Gastroesophageal sphincter (tissue), 4 donors: ENCODE results near the gene TMEM164. TPM values are rescaled to one million over a fixed set of nuclear protein-coding genes. Genes with fewer than 3 reads are reported as not detected.

Experiments used
- ATAC-seq: fragments of 150-250 bp; one replicate; pipeline ENCODE4 v1.9.1; 2016; ENCODE audit warnings: mild to moderate bottlenecking, moderate library complexity
- H3K27ac ChIP-seq, 4 donors: fragments of 200-600 bp; sonication (generic) in 3 of 4; 1 replicate in 3 of 4; 2 replicates in 1 of 4; pipeline ENCODE4 v1.5.1; 2016 to 2019
- H3K27me3 ChIP-seq: fragments of 200-600 bp; sonication (generic); one replicate; pipeline ENCODE4 v1.5.1; 2019
- H3K36me3 ChIP-seq, 2 donors: fragments of 200-600 bp; sonication (generic); one replicate each; pipeline ENCODE4 v1.5.1; 2019; ENCODE audit warnings: control low read depth in 1 of 2
- H3K4me1 ChIP-seq, 3 donors: fragments of 200-600 bp; sonication (generic); 1 replicate in 2 of 3; 2 replicates in 1 of 3; pipeline ENCODE4 v1.5.1; 2016 to 2019; ENCODE audit warnings: control low read depth in 2 of 3
- H3K4me3 ChIP-seq, 2 donors: fragments of 200-600 bp; sonication (generic); one replicate each; pipeline ENCODE4 v1.5.1; 2019; ENCODE audit warnings: mild to moderate bottlenecking in 1 of 2, moderate library complexity in 1 of 2
- H3K9me3 ChIP-seq, 3 donors: fragments of 200-600 bp; sonication (generic); one replicate each; pipeline ENCODE4 v1.5.1; 2017 to 2019; ENCODE audit warnings: control low read depth in 2 of 3
- EP300 ChIP-seq: sonication (generic); formaldehyde crosslinking; IDR thresholded peaks from one replicate; pipeline ENCODE4 v1.6.1; 2017; ENCODE audit warnings: antibody characterized with exemption, mild to moderate bottlenecking
- POLR2A ChIP-seq, 2 donors: fragments of 450-650 bp; IDR thresholded peaks; one replicate each; pipeline ENCODE4 v1.6.1; 2017; ENCODE audit warnings: antibody characterized with exemption in 2 of 2, mild to moderate bottlenecking in 2 of 2, moderate library complexity in 1 of 2
- POLR2AphosphoS5 ChIP-seq: sonication (generic); formaldehyde crosslinking; IDR thresholded peaks from one replicate; pipeline ENCODE4 v1.6.1; 2017; ENCODE audit warnings: antibody characterized with exemption
- WGBS, 2 donors: methylation state at CpG; one replicate each; pipeline ENCODE4 v1.1.5; 2018; ENCODE audit warnings: low coverage in 1 of 2; 5-methylcytosine and 5-hydroxymethylcytosine counted together
- total RNA-seq, 4 donors: library from RNA; depleted of rRNA; stranded (reverse); fragments of >200 nt; gene quantifications; one replicate each; pipeline ENCODE4 v1.1.0, GENCODE V29; 2016
- TF ChIP-seq, protein P1 (sequence below), 4 experiments: fragments of 200-600 bp in 2 of 4; fragments of 450-650 bp in 2 of 4; sonication (generic) in 1 of 4; IDR thresholded peaks; one replicate each; pipeline ENCODE4 v1.5.1; 2017 to 2019; ENCODE audit warnings: antibody characterized with exemption in 4 of 4, mild to moderate bottlenecking in 2 of 4, moderate library complexity in 2 of 4

The TMEM164 gene
- total RNA-seq, 4 donors from 2014 or later: 7.8 to 12.9 (median 11.7) TPM

GRCh38 chrX:110135618-110136017 is 132.7 kb downstream of the TMEM164 start:
- 89 to 92% methylated on average over 1 of the region's 1 CpG for WGBS, 2 donors
- Histone ChIP-seq H3K36me3 (peaks cover 0 to 4% of the 10 kb centered on the region in 2 donors), H3K27ac (no peak overlapping the region), H3K9me3 (no peaks in the 10 kb centered on the region), H3K27me3 (no peaks in the 10 kb centered on the region), H3K4me1 (no peaks in the 10 kb centered on the region), H3K4me3 (no peak overlapping the region)
- no peak for TF ChIP-seq POLR2A (IDR thresholded peaks at IDR 0.05)
- ATAC-seq: no peak

- WGBS, 2 donors: 62 to 67% methylated on average over 1 to 2 of the region's 4 CpGs
- no peak for ATAC-seq
- no peaks in the 10 kb centered on the region for H3K27me3 ChIP-seq
Observed at GRCh38 chrX:110136136-110136535, 133.2 kb downstream of the TMEM164 start.

DNA sequence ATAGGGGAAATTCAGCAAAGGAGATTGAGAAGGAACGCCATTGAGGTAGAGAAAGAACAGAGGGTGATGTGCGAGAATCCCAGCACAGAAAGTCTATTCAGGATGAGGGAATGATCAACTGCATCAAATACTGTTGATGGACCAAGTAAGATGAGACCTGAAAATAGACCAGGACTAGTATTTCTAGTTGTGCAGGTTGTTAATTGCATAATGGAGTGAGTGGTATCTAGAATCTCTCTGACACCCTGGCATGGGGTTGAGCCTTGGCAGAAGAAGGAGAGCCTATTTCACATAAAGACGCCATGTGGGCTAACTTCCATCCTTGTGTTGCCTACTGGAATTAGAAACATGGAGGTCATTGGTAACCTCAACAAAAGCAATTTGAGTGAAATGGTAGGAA is 135.6 kb downstream of the TMEM164 start:
- H3K4me1 ChIP-seq: peaks cover 0 to 4% (median 0%) of the 10 kb centered on the region in 3 donors
- TF ChIP-seq, protein P1, sequence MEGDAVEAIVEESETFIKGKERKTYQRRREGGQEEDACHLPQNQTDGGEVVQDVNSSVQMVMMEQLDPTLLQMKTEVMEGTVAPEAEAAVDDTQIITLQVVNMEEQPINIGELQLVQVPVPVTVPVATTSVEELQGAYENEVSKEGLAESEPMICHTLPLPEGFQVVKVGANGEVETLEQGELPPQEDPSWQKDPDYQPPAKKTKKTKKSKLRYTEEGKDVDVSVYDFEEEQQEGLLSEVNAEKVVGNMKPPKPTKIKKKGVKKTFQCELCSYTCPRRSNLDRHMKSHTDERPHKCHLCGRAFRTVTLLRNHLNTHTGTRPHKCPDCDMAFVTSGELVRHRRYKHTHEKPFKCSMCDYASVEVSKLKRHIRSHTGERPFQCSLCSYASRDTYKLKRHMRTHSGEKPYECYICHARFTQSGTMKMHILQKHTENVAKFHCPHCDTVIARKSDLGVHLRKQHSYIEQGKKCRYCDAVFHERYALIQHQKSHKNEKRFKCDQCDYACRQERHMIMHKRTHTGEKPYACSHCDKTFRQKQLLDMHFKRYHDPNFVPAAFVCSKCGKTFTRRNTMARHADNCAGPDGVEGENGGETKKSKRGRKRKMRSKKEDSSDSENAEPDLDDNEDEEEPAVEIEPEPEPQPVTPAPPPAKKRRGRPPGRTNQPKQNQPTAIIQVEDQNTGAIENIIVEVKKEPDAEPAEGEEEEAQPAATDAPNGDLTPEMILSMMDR (IDR thresholded peaks at IDR 0.05): no peak
- TF ChIP-seq POLR2A (IDR thresholded peaks at IDR 0.05) (no peak), EP300 (no peak), POLR2AphosphoS5 (no peak)
- ATAC-seq: no peak
- no peak overlapping the region for H3K4me3 ChIP-seq
- no peaks in the 10 kb centered on the region for H3K9me3 ChIP-seq
- H3K27me3 ChIP-seq: no peaks in the 10 kb centered on the region
- H3K36me3 ChIP-seq: no peaks in the 10 kb centered on the region
- H3K27ac ChIP-seq: no peak overlapping the region
- 92% methylated on average over 2 of the region's 3 CpGs; no CpG with 5 or more reads in 1 of the 2 donors for WGBS, 2 donors

More at GRCh38 chrX:110136136-110136535, 133.2 kb downstream of the TMEM164 start:
- H3K36me3 ChIP-seq: peaks cover 0 to 4% of the 10 kb centered on the region in 2 donors
- H3K4me1 ChIP-seq: no peaks in the 10 kb centered on the region
- no peak overlapping the region for H3K4me3 ChIP-seq
- H3K9me3 ChIP-seq: no peaks in the 10 kb centered on the region
- no peak for TF ChIP-seq EP300
- TF ChIP-seq POLR2A (IDR thresholded peaks at IDR 0.05): no peak
- no peak for TF ChIP-seq POLR2AphosphoS5
- TF ChIP-seq, protein P1 (IDR thresholded peaks at IDR 0.05): no peak
- no peak overlapping the region for H3K27ac ChIP-seq

DNA sequence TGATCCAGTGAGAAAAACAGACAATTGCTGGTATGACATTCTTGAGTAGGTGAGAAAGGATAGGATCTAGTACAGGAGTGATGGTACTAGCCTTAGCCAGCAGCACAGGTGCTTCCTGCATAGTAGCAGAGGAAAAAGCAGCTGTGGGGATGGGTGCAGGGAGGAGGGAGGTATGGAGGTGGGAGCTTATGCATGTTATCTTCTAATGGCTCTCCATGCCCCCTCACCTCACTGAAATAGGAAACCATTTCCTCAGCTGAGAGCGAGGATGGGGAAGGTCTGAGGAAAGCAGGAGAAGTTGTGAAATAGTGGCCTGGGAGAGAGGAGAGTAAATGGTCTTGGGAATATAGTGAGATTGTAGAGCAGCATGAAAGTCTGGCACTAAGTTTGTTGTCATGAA is 136.3 kb downstream of the TMEM164 start:
- Histone ChIP-seq H3K9me3 (no peaks in the 10 kb centered on the region), H3K27me3 (no peaks in the 10 kb centered on the region), H3K36me3 (no peaks in the 10 kb centered on the region), H3K27ac (no peak overlapping the region), H3K4me3 (no peak overlapping the region), H3K4me1 (peaks cover 0 to 10% (median 0%) of the 10 kb centered on the region in 3 donors)
- 67% methylated on average over 1 of the region's 1 CpG; no CpG with 5 or more reads in 1 of the 2 donors for WGBS, 2 donors
- ATAC-seq: no peak
- TF ChIP-seq POLR2A (IDR thresholded peaks at IDR 0.05) (no peak), EP300 (no peak), POLR2AphosphoS5 (no peak)
- TF ChIP-seq, protein P1 (IDR thresholded peaks at IDR 0.05): no peak

- no peak for ATAC-seq
- 0 to 59% methylated on average over 1 to 5 of the region's 5 CpGs for WGBS, 2 donors
- Histone ChIP-seq H3K9me3 (no peaks in the 10 kb centered on the region), H3K4me1 (peaks cover 0 to 24% (median 0%) of the 10 kb centered on the region in 3 donors), H3K36me3 (no peaks in the 10 kb centered on the region), H3K27me3 (no peaks in the 10 kb centered on the region), H3K27ac (no peak overlapping the region), H3K4me3 (no peak overlapping the region)
- TF ChIP-seq POLR2A (IDR thresholded peaks at IDR 0.05): no peak
- TF ChIP-seq POLR2AphosphoS5: no peak
- TF ChIP-seq EP300: no peak
- TF ChIP-seq, protein P1 (IDR thresholded peaks at IDR 0.05): no peak
Observed at GRCh38 chrX:110142096-110142495, 139.2 kb downstream of the TMEM164 start.
